HG03558 (cell line): ENCODE results near the gene EDN3.

ENCODE experiments used
- ATAC-seq: cut with Tn5 transposase; IDR thresholded peaks from one replicate; pipeline ENCODE4 v1.9.1; 2021; ENCODE audit warnings: moderate number of reproducible peaks; ENCODE audit not compliant: unreplicated experiment; ENCODE audit errors: extremely low read depth

Gene EDN3

DNA sequence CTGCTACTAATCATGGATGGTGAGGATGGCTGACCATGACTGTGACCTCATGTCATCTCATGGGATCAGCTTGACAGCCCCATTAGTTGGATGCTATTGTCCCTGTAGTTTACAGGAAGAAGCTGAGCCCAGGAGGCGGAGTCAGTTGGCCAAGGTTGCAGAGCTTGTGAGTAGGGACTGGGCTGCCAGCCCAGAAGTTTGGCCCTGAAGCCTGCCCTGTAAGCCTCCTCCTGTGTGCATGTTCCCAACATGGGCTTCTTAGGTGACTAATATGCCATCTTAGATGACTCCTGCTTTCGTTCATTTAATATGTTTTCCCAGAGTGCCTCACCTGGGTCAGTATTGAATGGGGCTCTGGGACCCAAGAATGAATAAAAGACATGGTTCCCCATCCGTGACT lies 6.9 kb downstream of the EDN3 start:
- ATAC-seq: no peak

DNA sequence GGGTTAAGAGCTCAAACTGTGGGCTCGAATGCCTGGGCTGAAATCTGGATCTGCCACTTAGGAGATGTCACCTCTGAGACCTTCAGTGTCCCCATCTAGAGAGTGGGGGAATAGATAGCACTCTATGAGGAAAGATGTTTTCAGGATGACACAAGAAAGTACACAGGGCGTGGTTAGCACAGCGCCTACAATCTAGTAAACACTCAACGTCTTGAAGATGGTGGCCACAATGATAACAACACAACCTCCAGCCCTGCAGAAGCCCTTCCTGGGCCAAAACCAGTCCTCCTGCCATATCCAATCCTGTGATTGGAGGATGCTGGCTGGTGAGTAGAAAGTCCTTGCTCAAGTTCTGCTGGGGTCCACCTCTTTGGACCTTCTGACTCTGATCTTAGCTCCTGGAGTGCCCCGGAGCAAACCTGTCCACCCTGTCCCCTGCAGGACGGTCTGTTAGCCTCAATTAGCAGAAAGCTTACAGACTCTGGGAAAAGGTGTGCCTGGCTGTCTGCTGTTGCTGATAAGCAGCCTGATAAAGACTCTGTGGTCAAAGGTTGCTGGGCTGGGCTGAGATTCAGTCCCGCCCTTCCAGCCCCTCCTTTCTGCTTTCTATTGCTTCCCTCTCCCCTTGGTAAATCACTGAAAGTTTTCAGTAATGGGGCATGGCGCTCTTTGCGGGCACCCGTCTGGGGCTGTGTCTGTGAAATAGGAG lies 8.2 kb downstream of the EDN3 start:
- ATAC-seq: no peak

DNA sequence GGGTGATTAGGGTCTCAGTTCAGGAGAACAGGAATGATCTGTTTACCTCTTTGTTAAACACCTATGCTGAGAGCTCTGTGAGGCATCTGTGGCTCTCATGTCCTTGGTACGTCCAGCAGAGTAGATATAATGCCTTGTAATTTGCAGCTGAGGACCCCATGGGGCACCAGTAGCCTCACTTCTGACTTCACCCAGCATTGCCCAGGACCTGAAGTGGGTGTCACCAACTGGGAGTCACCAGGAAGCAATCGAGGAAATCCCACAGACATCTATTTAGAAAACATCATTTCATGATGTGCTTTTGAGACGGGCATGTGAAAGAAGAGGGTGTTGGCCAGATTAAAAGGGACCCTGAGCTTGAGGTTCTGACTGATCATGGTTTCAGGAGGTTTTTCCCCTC lies 8.8 kb downstream of the EDN3 start:
- ATAC-seq: no peak

GRCh38 chr20:59314997-59315396 lies 14.6 kb downstream of the EDN3 start:
- ATAC-seq: no peak

DNA sequence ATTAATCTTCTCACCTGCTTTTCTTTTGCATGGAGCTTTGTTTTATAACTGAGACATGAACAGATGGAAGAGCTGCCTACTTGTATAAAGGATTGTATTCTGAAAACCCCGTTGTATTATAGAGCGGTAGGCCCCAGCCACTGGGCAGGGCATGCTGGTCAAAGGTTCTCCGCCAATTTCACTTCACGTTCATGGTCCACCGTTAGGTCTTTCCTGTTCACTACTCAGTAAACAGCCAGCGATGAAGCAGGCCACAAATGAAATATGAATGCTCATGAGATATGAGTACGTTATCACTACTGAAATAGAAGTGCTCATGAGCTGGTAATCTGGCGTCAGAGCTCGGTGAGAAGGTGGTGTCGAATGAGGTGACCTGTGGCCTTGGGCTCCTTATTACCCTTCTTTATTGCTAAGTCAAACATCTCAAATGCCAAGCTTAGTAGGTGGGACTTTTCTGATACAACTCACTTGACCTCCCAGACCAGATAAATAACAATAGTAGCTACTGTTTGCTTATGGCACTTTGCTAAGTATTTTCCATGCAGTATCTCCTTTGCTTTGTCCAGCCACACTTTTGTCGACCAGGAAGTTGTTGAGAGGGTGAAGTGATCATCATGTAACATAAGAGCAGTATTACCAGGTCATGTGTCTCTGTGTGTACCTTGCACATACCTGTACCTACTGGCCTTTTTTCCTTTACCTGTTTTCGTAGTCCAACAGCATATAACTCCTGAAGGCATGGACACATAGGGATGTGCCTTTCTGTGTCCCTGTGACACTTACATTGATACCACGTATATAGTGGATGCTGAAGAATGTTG lies 16.7 kb downstream of the EDN3 start:
- no peak for ATAC-seq

- no peak for ATAC-seq
Measured at GRCh38 chr20:59318201-59318790, 17.9 kb downstream of the EDN3 start.

DNA sequence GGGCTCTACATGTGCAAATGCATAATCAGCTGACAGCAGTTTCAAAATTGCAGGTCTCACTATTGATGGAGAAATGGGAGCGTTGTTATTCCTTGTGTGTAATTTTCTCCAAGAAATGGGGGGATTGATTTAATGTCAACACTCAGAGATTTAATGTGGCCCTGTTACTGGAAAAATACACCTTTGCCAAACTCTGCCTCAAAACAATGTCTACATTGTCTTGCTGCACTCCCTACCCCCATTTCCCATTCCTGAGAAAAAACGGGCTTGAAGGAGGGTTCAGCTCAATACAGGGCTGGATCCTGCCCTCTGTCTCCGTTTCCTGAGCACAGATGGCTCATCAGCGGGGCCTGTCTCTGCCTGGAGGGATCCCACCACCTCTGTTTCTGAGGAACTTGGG lies 18.4 kb downstream of the EDN3 start:
- no peak for ATAC-seq

GRCh38 chr20:59320426-59320825 lies 20.0 kb downstream of the EDN3 start:
- ATAC-seq: no peak

- ATAC-seq: no peak
Measured at GRCh38 chr20:59320854-59321647, 20.6 kb downstream of the EDN3 start.

- no peak for ATAC-seq
Measured at GRCh38 chr20:59322081-59322480, 21.7 kb downstream of the EDN3 start.

GRCh38 chr20:59322585-59323454 lies 22.4 kb downstream of the EDN3 start:
- no peak for ATAC-seq

DNA sequence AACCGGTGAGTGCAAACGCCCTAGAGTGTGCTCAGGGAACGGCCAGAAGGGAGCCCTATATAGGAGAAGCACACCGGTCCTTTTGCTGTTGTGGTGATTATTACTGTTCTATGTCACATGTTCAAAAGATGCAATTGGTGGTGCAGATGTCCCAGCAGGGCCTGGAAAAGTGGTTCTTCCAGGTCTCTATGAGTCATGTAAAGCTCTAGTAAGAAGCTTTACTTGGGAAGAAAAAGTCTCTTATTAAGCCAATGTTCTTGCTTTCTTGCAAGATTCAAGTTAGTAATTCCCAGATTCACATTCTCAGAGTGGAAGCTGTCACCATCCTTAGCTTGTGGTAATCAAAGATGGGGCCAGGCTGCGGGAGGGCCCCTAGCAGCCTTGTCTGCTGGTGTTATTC lies 23.3 kb downstream of the EDN3 start:
- ATAC-seq: no peak

- no peak for ATAC-seq
Measured at GRCh38 chr20:59324521-59325141, 24.2 kb downstream of the EDN3 start.

DNA sequence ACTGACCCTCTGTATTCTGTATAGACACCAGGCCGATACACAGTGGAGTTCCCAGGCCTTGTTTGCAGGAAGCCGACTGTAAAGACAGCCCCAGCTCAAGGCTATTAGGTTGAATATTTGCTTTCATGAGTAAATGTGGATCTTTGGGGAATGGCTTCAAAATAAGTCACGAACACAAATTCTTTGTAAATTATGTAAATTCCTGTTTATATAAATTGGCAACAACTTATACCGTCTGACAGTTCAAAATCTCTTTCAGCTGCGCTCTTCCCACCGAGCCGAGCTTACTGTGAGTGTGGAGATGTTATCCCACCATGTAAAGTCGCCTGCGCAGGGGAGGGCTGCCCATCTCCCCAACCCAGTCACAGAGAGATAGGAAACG lies 24.7 kb downstream of the EDN3 start:
- no peak for ATAC-seq

GRCh38 chr20:59326188-59326587 lies 25.8 kb downstream of the EDN3 start:
- no peak for ATAC-seq

GRCh38 chr20:59328071-59328470 lies 27.7 kb downstream of the EDN3 start:
- no peak for ATAC-seq

DNA sequence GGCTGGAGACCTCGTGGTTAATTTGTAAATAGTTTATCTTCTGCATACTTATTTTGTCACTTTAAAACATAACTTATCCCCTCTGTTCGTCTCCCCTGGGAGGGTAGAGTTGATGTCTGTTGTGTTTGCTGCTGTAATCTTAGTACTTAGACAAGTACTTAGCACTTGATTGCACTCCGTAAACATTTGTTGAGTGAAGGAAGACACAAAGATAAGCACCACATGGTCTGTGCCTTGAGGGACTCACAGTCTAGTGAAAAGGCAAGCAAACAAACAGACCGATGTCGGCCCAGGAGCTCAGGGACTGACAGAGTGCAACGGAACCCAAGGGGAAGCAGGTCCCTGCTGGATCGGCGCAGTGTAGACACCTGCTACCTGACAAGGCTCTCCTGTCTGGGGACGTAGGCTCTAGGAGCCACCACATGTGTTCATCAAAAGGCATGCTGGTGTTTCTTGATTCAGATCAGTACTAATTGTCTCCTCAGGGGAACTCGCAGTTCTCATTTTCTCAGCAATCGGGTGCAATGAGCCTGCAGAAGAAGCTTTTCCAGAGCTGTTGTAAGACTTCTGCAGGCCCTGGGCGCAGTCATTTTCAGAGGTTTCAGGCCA lies 31.4 kb downstream of the EDN3 start:
- no peak for ATAC-seq

GRCh38 chr20:59333260-59333845 lies 32.9 kb downstream of the EDN3 start:
- no peak for ATAC-seq

DNA sequence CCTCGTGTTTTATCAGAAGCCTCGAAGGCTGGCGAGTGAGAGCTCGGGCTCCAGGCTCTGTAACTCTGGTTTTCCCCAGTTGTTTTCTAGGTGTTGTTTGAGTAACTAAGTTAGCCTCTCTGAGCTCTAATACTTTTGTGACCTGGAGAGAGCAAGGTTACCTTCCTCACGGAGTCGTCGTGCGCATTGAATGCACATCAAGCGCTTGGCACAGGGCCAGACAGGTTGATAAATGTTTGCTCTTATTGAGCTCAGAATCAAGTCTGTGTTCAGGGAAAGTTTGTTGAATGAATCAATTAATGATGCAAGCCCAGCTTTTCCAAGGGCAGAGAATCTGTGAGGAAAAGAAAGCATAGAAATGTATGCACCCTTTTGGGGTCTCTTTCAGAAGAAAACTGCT lies 33.5 kb downstream of the EDN3 start:
- no peak for ATAC-seq
